Measurements from ENCODE around the gene TXLNA. TPM values are rescaled to one million over a fixed set of nuclear protein-coding genes. Genes with fewer than 3 reads are reported as not detected.

The TXLNA gene
- total RNA-seq, 1 experiment from 2014 or later = 67.5 TPM

DNA sequence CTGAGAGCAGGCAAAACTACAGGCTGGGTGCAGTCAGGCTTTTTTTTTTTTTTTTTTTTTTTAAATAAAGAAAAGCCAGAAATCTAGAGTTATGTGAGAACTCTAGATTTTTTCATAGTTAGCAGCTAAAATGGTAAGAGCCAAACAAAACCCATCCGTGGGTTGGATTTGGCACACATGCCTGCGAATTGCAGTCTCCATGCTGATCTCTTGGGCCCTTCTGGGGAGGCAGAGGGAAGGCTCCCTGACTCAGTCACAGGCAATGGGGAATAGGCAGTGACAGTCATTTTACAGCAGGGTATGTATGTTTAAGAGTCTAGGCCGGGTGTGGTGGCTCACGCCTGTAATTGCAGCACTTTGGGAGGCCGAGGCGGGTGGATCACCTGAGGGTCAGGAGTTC, 2.6 kb downstream of the TXLNA start:
- no peak for DNase-seq (ENCODE audit: low read depth)

DNA sequence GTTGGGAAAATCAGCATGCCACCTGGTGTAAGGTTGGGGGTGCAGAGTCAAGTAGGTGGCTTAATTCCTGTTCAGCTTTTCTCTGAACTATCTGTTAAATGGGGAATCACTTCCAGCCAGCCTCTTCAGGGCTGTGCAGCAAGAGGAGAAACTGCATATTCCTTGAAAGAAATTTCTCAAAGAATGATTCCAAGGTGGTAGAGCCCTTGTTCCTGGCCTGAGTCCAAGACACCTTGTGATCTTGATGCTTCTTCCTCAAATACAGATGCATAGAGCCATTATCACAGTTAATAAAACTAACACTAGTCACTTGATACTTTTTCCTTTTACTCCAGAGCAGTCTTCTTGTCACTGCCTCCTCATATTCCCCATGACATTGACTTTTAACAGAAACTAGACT, 5.2 kb downstream of the TXLNA start:
- DNase-seq (ENCODE audit: low read depth) = no peak

DNA sequence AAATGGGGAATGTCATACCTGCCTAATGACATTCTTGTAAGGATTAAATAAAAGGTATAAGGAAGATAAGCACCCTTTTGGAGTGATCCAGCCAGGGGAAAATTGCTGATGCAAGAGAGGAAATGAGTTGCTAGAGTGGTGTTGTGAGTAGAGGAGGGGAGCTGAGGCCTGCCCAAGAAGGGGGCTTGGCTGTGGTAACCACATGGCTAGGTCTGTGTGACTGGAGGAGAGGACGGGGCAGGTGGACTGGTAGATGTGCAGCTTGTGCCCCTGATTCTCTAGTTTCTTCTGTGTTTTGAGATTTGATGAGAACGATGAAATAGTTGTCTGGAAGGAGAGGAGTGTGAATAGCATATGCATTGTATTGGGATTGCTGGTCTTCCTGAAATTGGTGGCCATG, 6.6 kb downstream of the TXLNA start:
- DNase-seq (ENCODE audit: low read depth) = no peak

DNA sequence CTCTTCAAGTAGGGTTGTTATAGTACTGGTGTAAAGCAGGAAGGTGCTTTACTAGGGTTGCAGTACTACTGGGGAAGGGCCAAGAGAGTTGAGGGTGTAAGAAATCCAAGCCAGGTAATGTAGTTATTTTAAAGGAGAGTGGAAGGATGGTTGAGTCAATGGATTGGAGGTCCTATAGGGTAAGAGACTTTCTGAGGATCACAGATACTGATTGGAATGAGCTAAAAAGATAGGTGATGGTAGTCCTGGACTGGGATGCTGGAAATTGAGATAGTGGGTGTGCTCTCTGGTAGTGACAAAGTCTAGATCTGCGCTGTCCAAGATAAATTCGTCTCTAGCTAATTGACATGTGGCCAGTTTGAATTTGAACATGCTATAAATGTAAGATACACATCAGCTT, 7.0 kb downstream of the TXLNA start:
- DNase-seq (ENCODE audit: low read depth) = no peak

DNA sequence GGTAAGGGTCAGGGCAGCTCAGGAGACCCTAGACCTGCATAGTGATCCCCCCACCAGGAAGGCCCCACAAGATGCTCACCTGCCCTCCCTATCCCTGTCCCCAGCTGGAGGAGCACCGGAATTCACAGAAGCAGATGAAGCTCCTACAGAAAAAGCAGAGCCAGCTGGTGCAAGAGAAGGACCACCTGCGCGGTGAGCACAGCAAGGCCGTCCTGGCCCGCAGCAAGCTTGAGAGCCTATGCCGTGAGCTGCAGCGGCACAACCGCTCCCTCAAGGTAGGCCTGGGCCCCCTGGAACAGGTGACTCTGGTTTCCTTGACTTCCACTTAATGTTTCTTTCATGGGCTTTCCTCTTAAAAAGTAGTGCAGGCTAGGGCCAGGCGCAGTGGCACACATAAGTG, 8.4 kb downstream of the TXLNA start:
- no peak for DNase-seq (ENCODE audit: low read depth)

DNA sequence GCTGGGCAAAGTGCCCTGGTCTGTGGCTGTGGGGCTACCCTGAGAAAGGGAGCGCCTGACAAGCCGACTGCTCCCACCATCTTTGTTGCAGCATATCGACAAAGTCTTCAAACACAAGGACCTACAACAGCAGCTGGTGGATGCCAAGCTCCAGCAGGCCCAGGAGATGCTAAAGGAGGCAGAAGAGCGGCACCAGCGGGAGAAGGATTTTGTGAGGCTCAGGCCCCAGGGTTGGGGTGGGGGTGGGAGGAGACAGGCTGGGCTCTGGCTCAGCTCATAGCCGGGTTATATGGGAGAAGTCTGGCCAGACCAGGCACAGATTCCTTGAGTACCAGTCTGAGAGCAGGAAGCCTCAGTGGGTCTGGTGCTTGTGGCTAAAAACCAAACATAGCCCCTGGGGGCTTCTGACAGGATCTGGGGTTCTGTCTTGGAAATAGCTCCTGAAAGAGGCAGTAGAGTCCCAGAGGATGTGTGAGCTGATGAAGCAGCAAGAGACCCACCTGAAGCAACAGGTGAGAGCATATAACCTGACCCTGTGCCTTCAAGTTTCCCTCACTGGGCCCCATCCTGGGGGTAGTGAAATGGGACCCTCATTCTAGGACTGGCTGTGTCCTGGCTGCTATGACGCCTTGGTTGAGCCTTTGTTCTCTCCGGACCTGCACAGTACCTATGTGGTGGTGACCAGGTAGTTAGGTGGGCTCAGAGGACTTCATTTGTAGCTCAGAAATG, 12.9 kb downstream of the TXLNA start:
- no peak for DNase-seq (ENCODE audit: low read depth)

DNA sequence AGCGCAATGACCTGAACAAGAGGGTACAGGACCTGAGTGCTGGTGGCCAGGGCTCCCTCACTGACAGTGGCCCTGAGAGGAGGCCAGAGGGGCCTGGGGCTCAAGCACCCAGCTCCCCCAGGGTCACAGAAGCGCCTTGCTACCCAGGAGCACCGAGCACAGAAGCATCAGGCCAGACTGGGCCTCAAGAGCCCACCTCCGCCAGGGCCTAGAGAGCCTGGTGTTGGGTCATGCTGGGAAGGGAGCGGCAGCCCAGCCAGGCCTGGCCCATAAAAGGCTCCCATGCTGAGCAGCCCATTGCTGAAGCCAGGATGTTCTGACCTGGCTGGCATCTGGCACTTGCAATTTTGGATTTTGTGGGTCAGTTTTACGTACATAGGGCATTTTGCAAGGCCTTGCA, 15.5 kb downstream of the TXLNA start:
- no peak for DNase-seq (ENCODE audit: low read depth)

DNA sequence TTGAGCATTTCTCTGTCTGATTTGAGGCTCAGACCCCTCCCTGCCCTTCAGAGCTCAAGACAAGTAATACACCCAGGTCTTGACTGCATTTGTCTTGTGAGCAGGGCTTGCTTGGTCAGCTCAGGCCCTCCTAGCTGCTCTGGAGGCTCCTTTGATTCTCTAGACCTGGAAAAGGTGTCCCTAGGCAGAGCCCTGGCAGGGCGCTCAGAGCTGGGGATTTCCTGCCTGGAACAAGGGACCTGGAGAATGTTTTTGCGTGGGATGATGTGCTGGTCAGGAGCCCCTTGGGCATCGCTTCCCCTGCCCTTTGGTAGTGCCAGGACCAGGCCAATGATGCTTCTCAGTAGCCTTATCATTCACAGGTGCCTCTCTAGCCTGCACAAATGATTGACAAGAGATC, 16.1 kb downstream of the TXLNA start:
- DNase-seq (ENCODE audit: low read depth) = no peak

DNA sequence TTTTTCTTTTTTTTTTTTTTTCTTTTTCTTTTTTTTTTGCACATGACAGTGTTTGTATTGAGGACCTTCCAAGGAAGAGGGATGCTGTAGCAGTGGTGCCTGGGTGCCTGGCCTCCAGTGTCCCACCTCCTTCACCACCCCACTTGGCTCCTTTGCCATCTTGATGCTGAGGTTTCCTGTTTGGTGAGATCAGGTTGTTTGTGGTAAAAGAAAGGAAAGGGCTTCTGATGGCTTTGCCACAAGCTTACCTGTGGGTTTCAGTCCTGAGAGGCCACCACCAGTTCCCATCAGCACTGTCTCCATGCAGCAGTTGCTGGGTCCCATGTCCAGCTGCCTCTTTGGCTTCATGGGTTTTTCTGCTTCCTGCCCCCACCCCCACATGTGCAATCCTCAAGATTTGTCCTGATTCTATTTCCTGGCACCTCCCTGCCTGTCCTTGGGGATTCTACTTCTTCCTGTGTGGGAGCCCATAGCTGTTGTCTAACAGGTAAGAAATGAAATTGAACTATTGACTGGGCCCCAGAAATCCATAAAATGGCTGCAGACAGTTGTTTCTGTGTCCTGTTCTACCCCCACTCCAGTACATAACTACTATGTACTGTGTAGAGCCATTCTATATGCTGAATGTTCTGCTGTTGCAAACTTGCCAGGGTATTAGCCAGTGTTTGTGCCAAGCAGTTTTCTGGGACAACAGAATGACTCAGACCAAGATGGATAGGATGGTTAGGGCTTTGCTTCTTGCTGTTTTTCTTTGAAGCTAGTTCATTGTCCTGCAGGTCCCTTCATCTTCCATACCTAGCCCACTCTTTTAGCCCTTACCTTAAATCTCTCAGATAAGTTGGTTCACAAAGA, 16.7 kb downstream of the TXLNA start:
- no peak for DNase-seq (ENCODE audit: low read depth)

DNA sequence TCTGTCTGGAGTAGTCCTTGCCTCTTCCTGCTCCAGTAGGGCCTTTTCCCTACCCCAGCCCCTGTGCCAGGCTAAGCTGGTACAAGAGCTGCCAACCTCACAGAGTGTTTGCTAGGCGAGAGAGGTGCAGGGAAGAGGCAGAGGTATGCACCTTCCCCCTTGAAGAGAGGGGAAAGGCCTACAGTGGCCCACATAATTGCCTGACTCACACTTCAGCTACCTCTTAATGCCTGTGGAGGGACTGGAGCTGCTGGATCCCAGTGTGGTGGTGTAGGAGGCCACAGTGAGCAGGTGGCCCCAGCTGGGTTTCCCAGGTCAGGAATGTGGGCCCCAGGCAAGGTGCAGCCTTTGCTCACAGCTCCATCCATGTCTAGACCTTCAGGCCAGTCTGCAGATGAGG, 17.6 kb downstream of the TXLNA start:
- no peak for DNase-seq (ENCODE audit: low read depth)

DNA sequence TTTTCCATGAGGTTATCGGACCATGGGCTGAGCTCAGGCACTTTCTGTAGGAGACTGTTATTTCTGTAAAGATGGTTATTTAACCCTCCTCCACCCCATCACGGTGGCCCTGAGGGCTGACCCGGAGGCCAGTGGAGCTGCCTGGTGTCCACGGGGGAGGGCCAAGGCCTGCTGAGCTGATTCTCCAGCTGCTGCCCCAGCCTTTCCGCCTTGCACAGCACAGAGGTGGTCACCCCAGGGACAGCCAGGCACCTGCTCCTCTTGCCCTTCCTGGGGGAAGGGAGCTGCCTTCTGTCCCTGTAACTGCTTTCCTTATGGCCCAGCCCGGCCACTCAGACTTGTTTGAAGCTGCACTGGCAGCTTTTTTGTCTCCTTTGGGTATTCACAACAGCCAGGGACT, 18.4 kb downstream of the TXLNA start:
- no peak for DNase-seq (ENCODE audit: low read depth)

DNA sequence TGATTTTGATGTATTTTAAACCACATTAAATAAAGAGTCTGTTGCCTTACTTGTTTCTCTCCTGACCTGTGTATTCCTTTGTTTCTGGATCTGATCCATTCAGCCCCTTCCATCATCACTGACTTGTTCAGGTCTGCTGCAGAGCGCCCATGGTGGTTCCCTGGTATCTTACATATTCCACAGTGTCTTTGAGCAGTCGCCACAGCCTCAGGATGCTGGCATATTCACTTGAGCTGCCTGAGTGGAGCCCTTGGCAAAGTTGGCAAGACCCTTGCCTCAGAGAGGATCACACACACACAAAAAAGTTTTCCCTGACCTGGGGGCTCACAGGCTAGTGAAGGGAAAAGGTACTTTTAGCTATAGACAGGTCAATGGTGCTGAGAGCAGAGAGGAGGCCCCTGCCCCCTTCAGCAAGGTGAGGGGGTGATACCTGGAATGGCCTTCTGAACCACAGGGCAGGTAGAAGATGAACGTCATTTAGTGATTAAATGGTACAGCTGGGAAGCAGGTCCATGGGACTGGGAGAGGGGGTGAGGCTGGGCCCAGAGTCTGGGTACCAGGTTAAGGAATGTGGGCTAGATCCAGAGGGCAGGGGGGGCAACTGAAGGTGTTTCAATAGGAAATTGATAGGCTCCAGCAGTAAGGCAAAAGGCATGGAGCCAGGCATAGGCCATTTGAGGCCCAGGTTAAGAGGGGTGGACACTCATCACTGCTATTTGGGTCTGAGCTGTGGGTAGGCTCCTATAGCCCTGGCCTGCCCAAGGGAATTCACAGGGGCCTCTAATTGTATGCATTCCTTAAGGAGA, 19.0 kb downstream of the TXLNA start:
- no peak for DNase-seq (ENCODE audit: low read depth)

DNA sequence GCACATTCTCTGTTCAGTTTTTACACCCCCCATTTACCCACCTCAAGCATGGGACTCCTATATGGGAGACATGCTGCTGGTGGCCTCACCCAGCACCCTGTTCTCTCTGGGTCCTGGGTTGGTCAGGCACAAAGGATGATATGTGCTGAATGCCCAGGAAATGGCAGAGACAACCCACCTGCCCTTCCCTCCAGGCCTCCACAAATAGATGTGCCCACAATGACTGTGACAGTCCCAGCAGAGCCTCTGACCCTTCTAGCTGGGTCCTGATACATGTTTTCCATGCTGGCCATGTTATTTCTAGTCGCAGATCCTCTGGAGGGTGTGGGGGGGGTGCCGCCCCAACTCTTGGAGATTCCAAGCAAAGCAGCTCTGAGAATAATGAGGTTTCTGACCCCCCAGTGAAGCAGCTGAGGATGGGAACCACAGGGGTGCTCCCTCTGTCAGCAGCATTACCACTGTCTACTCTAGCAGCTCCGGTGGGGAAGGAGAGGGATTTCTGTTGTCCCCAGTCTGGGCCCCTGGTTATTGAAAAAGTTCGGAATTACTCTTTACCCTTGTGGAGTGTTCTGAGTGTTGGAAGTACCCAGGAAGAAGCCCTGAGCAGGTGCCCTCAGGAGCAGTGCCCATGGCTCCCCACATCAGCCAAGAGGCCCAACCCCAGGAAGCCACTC, 19.7 kb downstream of the TXLNA start:
- DNase-seq (ENCODE audit: low read depth) = no peak

DNA sequence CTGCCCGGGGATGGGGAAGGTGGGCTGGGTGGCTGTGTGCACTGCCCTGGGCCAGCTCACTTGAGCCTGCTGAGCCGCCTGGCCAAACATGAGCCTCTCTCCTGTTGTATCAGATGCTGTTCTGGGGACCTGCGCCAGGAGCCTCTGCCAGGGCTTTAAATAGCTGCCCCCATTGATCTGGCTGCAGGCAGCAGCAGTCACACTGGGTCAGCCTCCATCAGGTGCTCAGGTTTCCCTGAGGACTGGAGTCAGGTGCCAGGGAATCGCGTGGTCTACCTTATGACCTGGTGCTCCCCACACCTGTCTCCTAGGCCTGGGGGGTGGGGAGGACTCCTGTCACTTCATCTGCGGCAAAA, 20.2 kb downstream of the TXLNA start:
- DNase-seq (ENCODE audit: low read depth) = no peak

DNA sequence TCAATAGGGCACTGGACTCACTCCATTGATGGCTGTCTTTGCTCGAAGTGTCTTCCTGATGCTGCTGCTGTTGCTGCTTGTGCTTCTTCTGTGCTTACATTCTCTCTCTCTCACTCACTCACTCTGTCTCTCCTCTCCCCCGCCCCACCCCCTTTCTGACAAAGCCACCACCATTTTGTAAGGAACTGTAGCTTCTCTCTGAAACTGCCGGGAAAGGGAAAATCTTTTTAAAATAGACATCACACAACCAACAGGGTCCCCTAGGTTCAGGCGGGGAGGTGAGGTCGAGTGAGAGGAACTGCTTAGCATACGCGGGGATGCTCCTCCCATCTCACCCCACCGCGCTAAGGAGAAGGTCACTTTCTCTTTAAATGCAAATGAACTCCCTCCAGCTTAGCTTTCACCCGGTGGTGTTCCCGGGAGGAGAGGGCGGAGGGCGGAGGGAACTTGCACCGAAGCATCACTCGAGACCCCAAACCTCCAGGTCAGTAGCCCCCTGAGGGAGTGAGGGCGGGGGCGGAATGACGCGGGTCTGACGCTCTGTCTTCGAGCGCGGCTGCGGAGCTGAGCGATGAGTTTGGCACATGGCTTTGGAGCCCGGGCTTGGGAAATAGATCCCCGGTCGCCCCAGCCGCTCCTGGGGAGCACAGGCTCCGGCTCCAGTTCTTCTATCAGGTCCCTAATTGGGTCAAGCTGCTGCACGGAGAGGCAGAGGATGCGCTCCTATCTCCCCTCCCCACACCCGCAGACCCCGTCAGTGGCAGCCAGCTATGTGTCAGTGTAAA, 20.9 kb downstream of the TXLNA start, which contains the start of gene CCDC28B:
CCDC28B (plus strand) TSS at position 370 of the 785 bp plus-strand sequence. CDS start 1,341 bp downstream, outside the sequence.
- peak; percentile 61 for DNase-seq (ENCODE audit: low read depth)

DNA sequence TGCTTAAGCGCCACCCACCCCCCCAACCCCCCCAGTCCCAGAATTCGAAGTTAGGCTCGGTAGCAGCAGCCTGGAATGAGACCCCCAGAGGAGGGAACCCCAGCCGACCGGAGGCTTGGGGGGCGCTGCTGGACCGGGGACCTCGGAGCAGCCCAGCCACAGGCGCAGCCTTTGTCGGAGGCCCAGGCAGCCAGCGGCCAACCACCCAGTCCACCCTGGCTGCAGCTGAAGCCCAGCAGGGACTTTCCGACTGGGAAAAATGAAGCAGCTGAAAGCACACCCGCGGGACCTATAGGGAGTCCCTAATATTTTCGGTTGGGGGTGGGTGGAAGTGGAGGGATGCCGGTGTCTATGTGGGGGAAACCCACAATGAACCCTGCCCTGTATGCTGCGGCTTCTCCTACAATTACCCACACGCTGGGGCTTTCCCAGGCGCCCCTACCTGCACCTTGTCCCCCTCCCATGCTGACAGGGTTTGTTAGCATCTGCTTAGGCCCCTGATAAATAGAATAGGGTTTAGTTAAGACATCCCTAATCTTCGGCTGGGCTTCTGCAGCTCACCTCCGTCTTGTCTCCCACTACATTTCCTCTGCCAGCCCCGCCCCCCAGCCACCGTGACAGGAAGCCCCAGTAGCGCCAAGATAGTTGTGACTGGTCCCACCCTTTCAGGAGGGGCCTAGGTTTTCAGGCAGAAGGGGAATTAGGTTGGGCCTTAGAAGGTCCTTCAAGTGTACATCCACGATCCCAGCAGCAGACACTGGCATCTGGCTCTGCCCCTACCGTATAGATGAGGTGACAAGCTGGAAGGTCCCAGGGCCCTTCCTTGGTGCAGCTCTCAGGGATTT, 21.8 kb downstream of the TXLNA start:
- DNase-seq (ENCODE audit: low read depth) = peak; percentile 41

DNA sequence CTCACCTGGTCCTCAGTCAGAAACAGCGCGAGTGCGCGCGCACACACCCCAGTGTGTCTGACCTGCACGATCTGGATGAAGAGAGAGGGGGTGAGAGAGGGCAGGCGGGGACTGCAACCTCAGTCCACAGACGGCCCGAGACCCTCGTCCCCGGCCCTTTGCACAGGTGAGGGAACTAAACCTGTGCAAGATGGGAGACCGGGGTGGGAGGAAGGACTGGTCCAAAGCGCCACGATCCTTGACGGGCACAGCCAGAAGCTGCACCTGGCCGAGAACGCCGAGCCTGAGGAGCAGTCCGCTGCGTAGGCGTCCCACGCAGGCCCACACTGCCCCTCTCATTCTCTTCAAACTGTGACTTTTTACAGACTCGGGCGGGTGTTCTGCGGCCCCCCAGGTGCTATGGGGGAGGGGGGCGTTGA, 25.5 kb downstream of the TXLNA start:
- no peak for DNase-seq (ENCODE audit: low read depth)

DNA sequence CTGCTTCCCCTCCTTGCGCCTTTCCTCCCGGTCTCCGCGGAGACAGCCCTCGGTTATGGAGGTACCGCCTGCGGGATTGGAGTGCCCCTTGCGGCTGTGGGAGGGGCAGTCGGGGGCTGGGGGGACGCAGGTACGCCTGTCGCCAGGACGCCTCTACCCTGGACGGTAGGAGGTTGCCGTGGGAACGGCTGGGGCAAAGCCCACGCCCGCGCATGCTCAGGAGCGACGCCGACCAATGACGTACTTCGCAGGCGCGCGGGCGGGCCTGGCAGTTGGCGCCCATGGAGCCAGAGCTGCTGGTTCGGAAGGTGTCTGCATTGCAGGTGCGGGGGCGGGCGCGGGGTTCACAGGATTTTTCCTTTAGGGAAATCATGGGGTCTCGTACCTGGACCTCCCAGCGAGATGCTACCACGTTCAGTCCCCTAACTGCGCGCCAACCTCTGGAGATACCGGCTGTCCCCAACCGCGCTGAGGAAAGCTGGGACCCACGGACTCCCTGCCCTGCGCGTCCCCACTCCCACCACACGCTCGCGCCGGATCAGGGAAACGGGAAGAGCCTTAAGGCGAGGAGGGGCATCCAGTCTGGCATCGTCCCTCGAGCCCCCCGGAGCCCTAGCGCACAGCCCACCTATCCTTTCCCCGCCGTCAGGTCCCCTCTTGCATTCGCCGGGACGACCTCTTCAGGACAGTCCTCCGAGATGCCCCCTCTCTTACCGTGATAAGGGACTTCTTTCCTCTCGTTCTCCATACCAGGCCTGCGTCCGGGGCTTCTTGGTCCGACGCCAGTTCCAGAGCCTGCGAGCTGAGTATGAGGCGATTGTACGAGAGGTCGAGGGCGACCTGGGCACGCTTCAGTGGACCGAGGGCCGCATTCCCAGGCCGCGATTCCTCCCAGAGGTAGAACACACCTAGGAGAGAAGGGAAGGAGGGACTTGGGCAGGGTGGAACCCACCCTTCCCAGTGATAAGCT, 26.2 kb downstream of the TXLNA start, which contains the start of gene IQCC:
IQCC (plus strand) TSS at position 271 of the 970 bp plus-strand sequence; CDS start at position 282, 11 bp downstream.
- DNase-seq (ENCODE audit: low read depth) = peak; percentile 73
